Muscle layer of colon (tissue), 2 donors: ENCODE measurements around the gene UFSP1.

Experiments used
- H3K27ac ChIP-seq: one replicate; pipeline ENCODE4 v1.7.0; 2013; ENCODE audit warnings: low read depth, mild to moderate bottlenecking, low read length, moderate library complexity
- H3K27me3 ChIP-seq, 2 donors: one replicate each; pipeline ENCODE4 v1.7.0; 2013; ENCODE audit warnings: low read length in 2 of 2, mild to moderate bottlenecking in 2 of 2; ENCODE audit not compliant: insufficient read depth in 2 of 2, control insufficient read depth in 1 of 2
- H3K36me3 ChIP-seq: one replicate; pipeline ENCODE4 v1.7.0; 2013; ENCODE audit warnings: mild to moderate bottlenecking, low read length; ENCODE audit not compliant: insufficient read depth
- H3K4me1 ChIP-seq: one replicate; pipeline ENCODE4 v1.7.0; 2013; ENCODE audit warnings: mild to moderate bottlenecking, low read length; ENCODE audit not compliant: insufficient read depth
- H3K4me3 ChIP-seq, 2 donors: one replicate each; pipeline ENCODE4 v1.7.0; 2013; ENCODE audit warnings: low read length in 2 of 2, low read depth in 1 of 2, mild to moderate bottlenecking in 1 of 2, moderate library complexity in 1 of 2
- H3K9ac ChIP-seq: one replicate; pipeline ENCODE4 v1.7.0; 2013; ENCODE audit warnings: low read length
- H3K9me3 ChIP-seq: one replicate; pipeline ENCODE4 v1.7.0; 2013; ENCODE audit warnings: mild to moderate bottlenecking, low read length
- donor health status: abdominal sarcoma.
- donor health status: Adenocarcinoma of cecum.

Gene UFSP1

DNA sequence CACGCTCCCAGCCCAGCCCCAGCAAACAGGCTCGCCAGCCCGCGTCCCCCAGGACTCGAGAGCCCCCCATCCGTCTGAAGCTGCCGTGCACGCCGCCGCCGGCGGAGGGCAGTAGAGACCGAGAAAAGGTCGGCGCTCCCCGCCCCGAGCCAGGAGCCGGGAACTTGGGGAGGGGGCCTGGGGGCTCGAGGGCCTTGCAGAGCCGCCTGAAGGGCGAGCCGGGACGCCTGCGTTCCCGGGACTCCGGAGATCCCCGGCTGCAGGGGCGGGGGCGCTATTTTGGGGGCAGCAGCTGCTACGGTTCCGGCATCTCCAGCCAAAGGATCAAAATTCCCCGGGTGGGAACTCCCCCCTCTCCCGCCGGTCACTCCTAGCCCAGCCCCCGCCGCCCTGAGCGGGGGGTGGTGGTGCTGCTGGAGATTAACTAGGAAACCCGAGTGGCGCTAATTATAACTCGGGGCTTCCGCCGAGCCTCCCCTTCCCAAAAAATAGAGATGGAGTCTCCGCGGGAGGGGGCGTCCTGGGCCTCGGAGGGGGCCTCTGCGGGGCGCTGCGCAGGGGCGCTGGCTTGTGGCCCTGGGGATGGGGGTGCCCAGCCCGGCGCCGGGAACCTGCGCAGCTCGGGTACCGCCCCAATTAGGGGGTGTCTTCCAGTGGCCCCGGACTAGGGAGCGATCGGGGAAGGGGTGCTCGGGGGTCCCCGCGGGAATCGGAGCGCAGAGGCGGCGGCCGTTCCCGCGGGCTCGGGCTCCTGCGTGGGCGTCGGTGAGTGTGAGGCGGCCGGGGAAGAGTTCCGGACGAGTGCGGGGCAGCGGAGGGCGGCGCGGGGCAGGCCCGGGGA is 5.6 kb upstream of the UFSP1 start:
- no peaks in the 10 kb centered on the region for H3K36me3 ChIP-seq
- no peak overlapping the region for H3K9ac ChIP-seq
- H3K9me3 ChIP-seq, result no peaks in the 10 kb centered on the region
- peaks cover 15 to 39% of the 10 kb centered on the region in 2 donors for H3K27me3 ChIP-seq
- no peak overlapping the region for H3K27ac ChIP-seq
- peak overlapping the region in 1 of 2 donors; percentile 34 for H3K4me3 ChIP-seq
- H3K4me1 ChIP-seq, result peaks cover 9% of the 10 kb centered on the region

DNA sequence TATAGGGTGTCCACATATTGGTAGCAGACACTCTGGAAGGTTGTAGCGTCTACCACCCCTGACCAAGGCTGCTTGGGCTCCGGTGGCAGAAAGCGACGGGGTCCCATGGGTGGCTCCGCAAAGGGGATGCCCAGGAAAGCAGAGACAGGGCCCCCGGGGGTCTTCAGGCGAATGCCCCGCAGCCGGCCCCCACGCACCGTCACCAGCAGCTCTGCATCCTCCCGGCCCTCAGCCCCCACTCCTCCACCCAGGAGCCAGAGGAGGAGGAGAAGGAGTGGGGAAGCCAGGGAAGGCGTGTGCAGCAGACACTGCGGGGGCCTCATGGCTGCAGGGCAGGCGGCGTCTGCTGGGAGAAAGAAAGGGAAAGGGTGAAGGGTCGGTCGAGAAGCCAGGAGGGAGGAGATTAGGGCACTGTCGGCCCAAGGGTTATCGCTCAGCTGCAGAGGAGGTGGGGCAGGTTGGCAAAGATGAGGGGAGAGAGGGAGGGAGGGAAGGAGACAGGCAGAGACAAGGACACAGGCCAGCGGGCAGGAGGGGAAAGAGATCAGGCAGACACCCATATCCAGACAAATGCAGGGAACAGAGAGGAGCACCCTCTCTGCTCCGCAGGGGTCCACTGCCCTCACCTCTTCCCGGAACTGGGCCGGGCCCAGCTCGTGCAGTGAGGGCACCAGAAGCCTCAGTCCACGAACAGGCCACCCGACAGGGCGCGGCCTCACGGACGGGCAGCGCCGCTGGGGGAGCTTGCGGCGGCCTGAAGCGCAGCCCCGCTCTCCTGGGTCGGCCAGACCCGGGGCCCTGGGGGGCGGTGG is 4.6 kb upstream of the UFSP1 start:
- Histone ChIP-seq H3K27ac (no peak overlapping the region), H3K4me1 (peaks cover 9% of the 10 kb centered on the region), H3K9me3 (no peaks in the 10 kb centered on the region), H3K36me3 (no peaks in the 10 kb centered on the region), H3K9ac (no peak overlapping the region), H3K4me3 (no peak overlapping the region), H3K27me3 (peaks cover 15 to 39% of the 10 kb centered on the region in 2 donors)

DNA sequence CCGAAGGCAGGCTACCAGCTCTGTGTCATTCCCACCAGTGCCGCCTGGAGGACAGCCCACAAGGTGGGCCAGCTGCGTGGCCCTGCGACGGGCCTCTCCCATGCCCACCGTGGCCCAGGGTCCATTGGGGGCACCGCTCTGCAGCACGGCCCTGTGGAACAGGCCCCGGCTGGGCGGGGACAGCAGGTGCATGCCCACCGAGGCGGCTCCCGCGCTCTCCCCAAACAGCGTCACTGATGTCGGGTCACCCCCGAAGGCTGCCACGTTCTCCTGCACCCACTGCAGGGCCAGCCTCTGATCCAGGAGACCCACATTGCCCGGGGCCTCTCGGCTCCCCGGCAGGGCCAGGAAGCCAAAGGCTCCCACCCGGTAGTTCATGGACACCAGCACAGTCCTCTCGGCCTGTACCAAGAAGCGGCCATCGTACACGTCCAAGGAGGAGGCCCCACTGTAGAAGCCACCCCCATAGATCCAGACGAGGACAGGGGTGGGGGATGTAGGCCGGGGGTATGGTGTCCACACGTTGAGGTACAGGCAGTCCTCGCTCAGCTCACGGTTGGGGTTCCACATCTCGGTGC is 3.9 kb upstream of the UFSP1 start:
- H3K9me3 ChIP-seq, result no peaks in the 10 kb centered on the region
- peaks cover 16% of the 10 kb centered on the region for H3K4me1 ChIP-seq
- H3K27ac ChIP-seq, result no peak overlapping the region
- peaks cover 3% of the 10 kb centered on the region for H3K36me3 ChIP-seq
- no peak overlapping the region for H3K9ac ChIP-seq
- H3K27me3 ChIP-seq, result peaks cover 15 to 39% of the 10 kb centered on the region in 2 donors
- no peak overlapping the region for H3K4me3 ChIP-seq

GRCh38 chr7:100892364-100893317 is 3.1 kb upstream of the UFSP1 start:
- H3K4me3 ChIP-seq, result no peak overlapping the region
- peaks cover 24% of the 10 kb centered on the region for H3K4me1 ChIP-seq
- peaks cover 11% of the 10 kb centered on the region for H3K36me3 ChIP-seq
- peaks cover 11 to 32% of the 10 kb centered on the region in 2 donors for H3K27me3 ChIP-seq
- no peaks in the 10 kb centered on the region for H3K9me3 ChIP-seq
- no peak overlapping the region for H3K9ac ChIP-seq
- H3K27ac ChIP-seq, result no peak overlapping the region

- H3K4me3 ChIP-seq, result no peak overlapping the region
- H3K9me3 ChIP-seq, result no peaks in the 10 kb centered on the region
- peaks cover 20% of the 10 kb centered on the region for H3K36me3 ChIP-seq
- H3K4me1 ChIP-seq, result peaks cover 27% of the 10 kb centered on the region
- H3K9ac ChIP-seq, result no peak overlapping the region
- H3K27ac ChIP-seq, result no peak overlapping the region
- peaks cover 7 to 25% of the 10 kb centered on the region in 2 donors for H3K27me3 ChIP-seq
These were observed 2.2 kb upstream of the UFSP1 start for GRCh38 chr7:100891568-100892247.

GRCh38 chr7:100890653-100891567 is 1.4 kb upstream of the UFSP1 start:
- no peaks in the 10 kb centered on the region for H3K9me3 ChIP-seq
- peak overlapping the region; percentile 59 for H3K27ac ChIP-seq
- H3K4me1 ChIP-seq, result peaks cover 22% of the 10 kb centered on the region
- peaks cover 0 to 17% of the 10 kb centered on the region in 2 donors for H3K27me3 ChIP-seq
- H3K36me3 ChIP-seq, result peaks cover 28% of the 10 kb centered on the region
- H3K9ac ChIP-seq, result peak overlapping the region; percentile 53
- H3K4me3 ChIP-seq, result peak overlapping the region; percentile 31 to 68

- peaks cover 53% of the 10 kb centered on the region for H3K36me3 ChIP-seq
- no peaks in the 10 kb centered on the region for H3K27me3 ChIP-seq
- no peaks in the 10 kb centered on the region for H3K9me3 ChIP-seq
- H3K4me3 ChIP-seq, result peak overlapping the region; percentile 67 to 71
- peak overlapping the region; percentile 23 for H3K9ac ChIP-seq
- peak overlapping the region; percentile 62 for H3K27ac ChIP-seq
- H3K4me1 ChIP-seq, result peaks cover 18% of the 10 kb centered on the region
These were observed 1.1 kb downstream of the UFSP1 start for GRCh38 chr7:100888291-100888987.

DNA sequence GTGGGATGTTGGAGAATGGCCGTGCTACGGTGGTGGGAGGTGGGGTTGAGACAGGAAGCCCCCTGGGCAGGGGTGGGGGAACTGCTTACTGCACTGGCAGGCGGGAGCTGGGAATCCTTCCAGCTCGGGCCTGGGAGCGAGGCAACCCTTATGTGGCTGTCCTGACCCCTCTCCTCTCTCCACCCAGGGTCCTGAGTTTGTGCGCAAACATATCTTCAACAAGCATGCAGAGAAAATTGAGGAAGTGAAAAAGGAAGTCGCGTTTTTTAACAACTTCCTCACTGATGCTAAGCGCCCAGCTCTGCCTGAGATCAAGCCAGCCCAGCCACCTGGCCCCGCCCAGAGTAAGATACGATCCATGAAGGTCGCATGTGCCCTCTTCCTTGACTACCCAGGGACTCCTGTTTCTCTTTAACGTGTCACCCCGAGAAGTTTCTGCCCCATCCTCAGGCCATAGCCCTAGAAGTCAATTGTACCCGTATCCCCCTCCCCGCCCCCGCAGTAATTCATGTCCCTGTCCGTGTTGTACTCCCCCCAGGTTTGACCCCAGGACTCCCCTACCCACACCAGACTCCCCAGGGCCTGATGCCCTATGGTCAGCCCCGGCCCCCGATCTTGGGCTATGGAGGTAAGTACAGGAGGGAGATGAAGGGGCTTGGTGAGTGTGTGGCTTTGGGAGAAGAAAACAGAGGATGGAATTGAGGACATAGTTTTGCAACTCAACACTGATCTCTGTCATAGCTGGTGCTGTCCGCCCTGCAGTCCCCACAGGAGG is 1.8 kb downstream of the UFSP1 start:
- no peak overlapping the region for H3K4me3 ChIP-seq
- no peak overlapping the region for H3K9ac ChIP-seq
- peak overlapping the region; percentile 24 for H3K27ac ChIP-seq
- peaks cover 60% of the 10 kb centered on the region for H3K36me3 ChIP-seq
- H3K9me3 ChIP-seq, result no peaks in the 10 kb centered on the region
- no peaks in the 10 kb centered on the region for H3K27me3 ChIP-seq
- peaks cover 18% of the 10 kb centered on the region for H3K4me1 ChIP-seq
